HFF-Myc (cell line): ENCODE measurements around the gene RXFP4.
A peak's percentile ranks its signal among the peaks of the same experiment; 100 is the strongest.
"Not testable (repeated sequence)": the region's sequence is repeated elsewhere in the genome, so short reads cannot be mapped to it uniquely, and the experiment has no call there.

Experiments used
- DNase-seq: peaks from one replicate; pipeline ENCODE4 v3.0.0-alpha.2; 2011; ENCODE audit warnings: low read depth; ENCODE audit errors: extremely low read depth
- H3K4me3 ChIP-seq: replicated peaks from 2 replicates; pipeline ENCODE4 v1.5.1; 2011; ENCODE audit warnings: low read depth, mild to moderate bottlenecking, control low read depth, low read length
- CTCF ChIP-seq: IDR thresholded peaks from 2 replicates; pipeline ENCODE4 v1.5.1; 2012; ENCODE audit warnings: mild to moderate bottlenecking, low read depth, low read length, control low read depth; ENCODE audit errors: missing control alignments

Gene RXFP4

GRCh38 chr1:155929057-155929456 is 12.4 kb upstream of the RXFP4 start:
- no peak overlapping the region for H3K4me3 ChIP-seq
- TF ChIP-seq CTCF, result no peak
- DNase-seq, result no peak

- H3K4me3 ChIP-seq, result peak overlapping the region; percentile 97
- not testable (repeated sequence) for DNase-seq
These were observed 10.7 kb upstream of the RXFP4 start for GRCh38 chr1:155930725-155931124.

- peak overlapping the region; percentile 97 for H3K4me3 ChIP-seq
- DNase-seq, result no peak
- TF ChIP-seq CTCF, result no peak
These were observed 10.0 kb upstream of the RXFP4 start for GRCh38 chr1:155931332-155932038.

GRCh38 chr1:155932081-155932480 is 9.4 kb upstream of the RXFP4 start:
- DNase-seq, result no peak
- peak overlapping the region; percentile 97 for H3K4me3 ChIP-seq
- no peak for TF ChIP-seq CTCF

- H3K4me3 ChIP-seq, result peak overlapping the region; percentile 97
These were observed 9.0 kb upstream of the RXFP4 start for GRCh38 chr1:155932487-155932886.

GRCh38 chr1:155933591-155934096 is 7.8 kb upstream of the RXFP4 start:
- no peak for TF ChIP-seq CTCF
- no peak for DNase-seq
- peak overlapping the region; percentile 97 for H3K4me3 ChIP-seq

More at GRCh38 chr1:155932487-155932886, 9.0 kb upstream of the RXFP4 start:
- no peak for TF ChIP-seq CTCF
- no peak for DNase-seq

- DNase-seq, result peak; percentile 99
- no peak for TF ChIP-seq CTCF
These were observed 7.1 kb upstream of the RXFP4 start, which contains the start of gene KHDC4 for GRCh38 chr1:155934097-155934935. Gene KHDC4, minus strand, starts transcription at chr1:155934413. Its CDS starts 40 bp downstream, at chr1:155934373.

More at GRCh38 chr1:155934097-155934935, 7.1 kb upstream of the RXFP4 start, which contains the start of gene KHDC4:
- H3K4me3 ChIP-seq, result peak within 1 kb of the TSS; percentile 97
